CD4-positive, alpha-beta T cell treated with Interleukin-12 subunit alpha and Interleukin-12 subunit beta, for 1 hour (primary cell): Measurements from ENCODE around the gene EMILIN2.
"Not testable (repeated sequence)": the region's sequence is repeated elsewhere in the genome, so short reads cannot be mapped to it uniquely, and the experiment has no call there.

Experiments
- DNase-seq: peaks from one replicate; pipeline ENCODE4 v3.0.0-alpha.2; 2020

The EMILIN2 gene

GRCh38 chr18:2901423-2901985, 54.7 kb downstream of the EMILIN2 start:
- no peak for DNase-seq

- DNase-seq: no peak
Measured at GRCh38 chr18:2902327-2902726, 55.5 kb downstream of the EMILIN2 start.

DNA sequence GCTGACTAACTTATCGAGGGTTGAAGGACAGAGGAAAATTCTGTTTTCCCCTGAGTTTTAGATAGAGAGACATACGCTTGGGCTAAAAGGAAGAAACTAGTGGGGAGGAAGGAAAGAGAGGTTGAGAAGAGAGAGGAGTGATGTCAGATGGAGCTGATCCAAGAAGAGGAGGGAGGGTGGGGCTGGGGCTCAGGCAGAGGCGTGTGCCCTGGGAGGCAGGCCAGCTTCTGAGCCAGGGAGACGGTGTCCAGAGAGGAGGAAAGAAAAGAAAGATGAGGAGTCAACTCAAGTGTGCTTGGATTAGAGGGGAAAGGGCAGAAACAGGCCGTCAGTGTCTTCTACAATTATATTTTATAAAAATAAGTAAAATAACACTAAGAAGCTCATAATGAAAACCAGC, 56.2 kb downstream of the EMILIN2 start:
- no peak for DNase-seq

DNA sequence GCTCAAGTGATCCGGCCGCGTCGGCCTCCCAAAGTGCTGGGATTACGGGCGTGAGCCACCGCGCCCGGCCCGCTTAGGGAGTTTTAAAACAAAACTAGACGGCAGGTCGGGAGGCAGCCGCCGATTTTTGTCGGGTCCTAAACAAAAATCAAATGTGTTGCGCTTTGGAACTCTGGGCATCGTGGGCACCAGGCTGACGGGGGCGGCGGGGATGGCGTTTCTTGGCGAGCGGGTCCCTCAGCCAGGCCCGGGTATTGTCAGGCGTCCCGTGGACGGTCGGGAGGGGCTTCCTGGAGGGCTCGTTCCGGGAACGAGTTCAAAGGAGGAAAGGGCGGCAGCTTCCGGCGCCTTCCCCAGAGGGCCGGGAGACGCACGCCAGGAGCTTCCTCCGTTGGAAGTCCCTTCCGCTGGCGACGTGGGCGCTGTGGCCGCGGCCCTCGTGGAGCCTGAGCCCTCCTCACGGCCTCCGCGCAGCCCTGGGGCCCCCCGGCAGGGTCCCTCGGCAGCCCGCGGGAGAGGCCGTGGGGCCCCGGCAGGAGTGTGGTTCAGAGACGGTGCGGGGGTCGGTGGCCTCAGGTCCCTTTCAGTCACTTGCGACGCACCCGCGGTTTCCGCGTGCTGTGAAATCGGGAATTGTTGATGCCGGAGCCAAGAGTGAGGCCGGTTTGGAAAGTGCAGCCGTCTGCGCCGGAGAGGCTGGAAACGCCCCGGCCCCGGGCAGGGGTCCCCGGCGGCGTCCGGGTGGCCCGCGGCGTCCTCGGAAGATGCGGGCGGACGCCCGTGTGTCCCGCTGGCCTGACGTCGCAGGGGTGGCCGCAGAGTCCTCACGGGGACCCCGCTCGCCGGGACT, 59.3 kb downstream of the EMILIN2 start:
- peak; percentile 44 for DNase-seq

DNA sequence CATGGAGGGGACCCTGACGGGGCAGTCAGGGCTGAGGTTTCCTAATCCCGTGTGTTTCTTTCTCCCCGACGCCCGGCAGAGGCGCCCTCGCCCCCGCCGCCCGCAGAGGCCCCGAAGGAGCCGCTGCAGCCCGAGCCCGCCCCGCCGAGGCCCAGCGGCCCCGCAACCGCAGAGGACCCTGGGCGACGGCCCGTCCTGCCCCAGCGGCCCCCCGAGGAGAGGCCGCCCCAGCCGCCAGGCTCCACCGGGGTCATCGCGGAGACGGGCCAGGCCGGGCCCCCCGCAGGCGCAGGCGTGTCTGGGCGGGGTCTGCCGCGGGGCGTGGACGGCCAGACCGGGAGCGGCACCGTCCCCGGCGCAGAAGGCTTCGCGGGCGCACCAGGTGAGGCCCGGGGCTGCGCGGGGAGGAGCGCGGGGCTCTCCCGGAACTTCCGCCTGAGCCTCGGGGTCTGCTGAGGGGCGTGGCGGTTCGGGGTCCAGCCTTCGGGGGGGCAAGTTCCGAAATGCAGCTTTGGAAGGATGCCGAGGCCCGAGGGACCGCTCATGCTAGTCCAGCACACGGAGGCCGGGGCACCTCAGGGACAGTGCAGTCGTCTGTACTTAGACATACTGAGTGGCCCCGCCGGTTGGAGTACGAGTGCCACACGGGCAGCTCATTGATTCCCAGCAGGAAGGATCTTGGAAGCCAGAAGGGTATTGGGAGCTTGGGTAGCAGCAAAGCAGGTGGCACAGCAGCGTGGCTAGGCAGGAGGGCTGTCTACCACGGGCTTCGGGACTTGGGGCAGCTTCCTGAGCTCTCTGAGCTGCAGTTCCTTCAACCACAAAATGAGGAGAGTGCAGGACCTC, 60.1 kb downstream of the EMILIN2 start:
- peak; percentile 55 for DNase-seq

- no peak for DNase-seq
Measured at GRCh38 chr18:2907550-2908135, 60.8 kb downstream of the EMILIN2 start.

GRCh38 chr18:2908166-2908945, 61.5 kb downstream of the EMILIN2 start:
- no peak for DNase-seq

DNA sequence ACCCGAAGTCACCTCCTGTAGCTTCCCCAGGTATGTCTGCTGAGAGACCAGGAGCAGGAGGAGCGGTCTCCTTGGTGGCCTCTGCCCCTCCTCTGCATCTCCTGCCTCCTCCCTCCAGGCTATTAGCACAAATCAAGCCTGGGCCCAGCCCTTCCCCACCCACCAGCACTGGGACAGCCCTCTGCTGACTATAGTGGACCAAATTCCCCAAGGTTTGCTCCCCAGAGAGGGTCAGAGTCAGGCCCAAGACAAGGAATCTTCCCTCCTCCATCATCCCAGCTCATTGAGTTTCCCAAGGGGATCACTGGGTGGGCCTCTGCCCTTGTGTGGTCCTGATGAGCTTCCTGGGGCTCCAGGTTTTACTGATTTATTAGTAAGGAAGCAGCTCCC, 62.1 kb downstream of the EMILIN2 start:
- no peak for DNase-seq

DNA sequence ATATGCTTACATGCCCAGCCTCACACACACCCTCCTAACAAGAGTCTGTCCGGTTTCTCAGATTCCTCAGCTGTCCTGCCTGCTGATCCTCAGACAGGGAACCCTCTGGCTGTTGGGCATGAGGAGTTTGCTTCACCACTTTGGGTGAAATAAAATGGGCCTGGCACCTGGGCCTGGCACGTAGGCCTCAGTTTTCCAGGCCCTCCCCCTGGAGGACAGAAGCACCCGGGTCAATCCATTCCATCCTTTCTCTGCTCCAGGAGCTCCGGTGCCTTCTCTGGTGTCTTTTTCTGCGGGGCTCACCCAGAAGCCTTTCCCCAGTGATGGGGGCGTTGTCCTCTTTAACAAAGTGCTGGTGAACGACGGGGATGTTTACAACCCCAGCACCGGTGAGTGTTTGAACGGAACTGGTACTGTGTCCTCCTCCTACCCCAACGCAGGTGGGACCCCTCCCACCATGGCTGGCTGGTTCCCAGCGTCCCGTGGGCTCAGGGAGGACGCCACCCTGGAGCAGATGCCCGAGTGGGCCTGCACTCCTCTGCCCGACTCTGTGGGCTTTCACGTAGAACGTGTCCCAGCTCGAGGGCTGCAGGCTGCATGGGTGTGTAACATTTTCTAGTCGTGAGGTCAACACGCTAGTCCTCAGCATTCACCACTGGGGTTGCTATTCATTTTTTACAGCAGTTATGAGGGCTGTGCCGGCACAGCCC, 62.8 kb downstream of the EMILIN2 start:
- DNase-seq: no peak

- DNase-seq: no peak
Measured at GRCh38 chr18:2910261-2910660, 63.5 kb downstream of the EMILIN2 start.

- DNase-seq: no peak
Measured at GRCh38 chr18:2910751-2911425, 64.1 kb downstream of the EMILIN2 start.

GRCh38 chr18:2911533-2911932, 64.7 kb downstream of the EMILIN2 start:
- no peak for DNase-seq

DNA sequence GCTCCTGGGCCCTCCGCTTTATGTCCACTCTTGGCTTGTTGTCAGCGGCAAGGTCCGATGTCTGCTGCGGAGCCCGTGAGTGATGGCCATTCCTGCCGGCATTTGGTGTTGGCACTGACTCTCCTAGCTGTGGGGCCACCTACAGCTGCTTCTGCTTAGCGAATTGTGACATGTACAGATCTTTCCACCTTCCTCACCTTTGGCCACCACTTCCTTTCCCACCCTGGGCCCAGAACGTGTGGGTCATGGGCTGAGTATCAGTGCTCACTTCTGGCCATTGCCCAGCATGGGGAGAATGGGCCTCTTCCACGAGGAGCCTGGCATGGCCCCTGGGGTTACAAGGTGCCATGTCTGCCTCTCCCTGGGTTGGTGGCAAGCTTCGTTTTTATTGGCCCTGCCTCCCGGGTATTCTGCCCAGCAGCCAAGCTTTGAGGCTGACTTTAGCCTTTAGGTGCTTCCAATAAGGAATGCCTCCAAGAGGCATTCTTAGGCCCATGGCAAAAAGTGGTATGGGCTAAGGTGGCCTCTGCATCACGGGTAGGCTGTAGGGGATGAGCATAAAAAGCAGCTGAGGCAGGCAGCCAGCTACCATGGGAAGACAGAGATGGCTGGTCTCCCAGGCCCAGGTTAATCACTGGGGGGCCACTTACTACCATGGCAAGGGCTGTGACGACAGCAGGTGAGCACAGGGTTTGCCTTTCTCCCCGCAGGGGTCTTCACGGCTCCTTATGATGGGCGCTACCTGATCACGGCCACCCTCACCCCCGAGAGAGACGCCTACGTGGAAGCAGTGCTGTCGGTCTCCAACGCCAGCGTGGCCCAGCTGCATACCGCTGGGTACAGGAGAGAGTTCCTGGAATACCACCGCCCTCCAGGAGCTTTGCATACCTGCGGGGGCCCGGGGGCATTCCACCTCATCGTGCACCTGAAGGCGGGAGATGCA, 65.8 kb downstream of the EMILIN2 start:
- no peak for DNase-seq

DNA sequence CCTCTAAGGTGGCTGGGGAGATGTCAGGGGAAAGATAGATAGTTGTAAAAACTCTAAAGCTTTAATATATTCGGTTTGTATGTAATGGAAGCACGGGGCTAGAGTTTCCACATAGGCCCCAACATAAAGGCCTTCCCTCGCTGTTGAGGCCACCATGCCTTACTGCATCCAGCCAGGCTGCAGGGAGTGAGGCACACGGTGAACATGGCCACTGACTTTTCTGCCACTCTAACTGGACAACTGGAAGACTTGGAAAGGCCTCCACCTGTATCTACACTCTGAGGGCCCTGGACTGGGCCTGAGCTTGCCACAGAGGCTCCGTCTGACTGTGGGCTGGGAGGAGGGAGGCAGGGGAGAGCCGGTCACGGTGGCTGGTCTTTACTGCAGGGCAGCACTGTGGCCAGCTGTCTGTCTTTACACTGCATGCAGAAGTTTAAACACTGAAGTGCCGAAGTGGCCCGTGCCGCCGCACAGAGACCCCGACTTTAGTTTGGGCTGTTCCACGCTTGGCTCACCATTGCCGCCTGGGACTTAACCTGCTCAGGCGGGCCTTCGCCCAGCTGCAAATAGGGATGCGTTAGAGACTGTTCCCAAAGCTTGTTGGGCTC, 66.7 kb downstream of the EMILIN2 start:
- DNase-seq: no peak

GRCh38 chr18:2914185-2914880, 67.5 kb downstream of the EMILIN2 start:
- no peak for DNase-seq

- no peak for DNase-seq
Measured at GRCh38 chr18:2914881-2915240, 68.1 kb downstream of the EMILIN2 start.

DNA sequence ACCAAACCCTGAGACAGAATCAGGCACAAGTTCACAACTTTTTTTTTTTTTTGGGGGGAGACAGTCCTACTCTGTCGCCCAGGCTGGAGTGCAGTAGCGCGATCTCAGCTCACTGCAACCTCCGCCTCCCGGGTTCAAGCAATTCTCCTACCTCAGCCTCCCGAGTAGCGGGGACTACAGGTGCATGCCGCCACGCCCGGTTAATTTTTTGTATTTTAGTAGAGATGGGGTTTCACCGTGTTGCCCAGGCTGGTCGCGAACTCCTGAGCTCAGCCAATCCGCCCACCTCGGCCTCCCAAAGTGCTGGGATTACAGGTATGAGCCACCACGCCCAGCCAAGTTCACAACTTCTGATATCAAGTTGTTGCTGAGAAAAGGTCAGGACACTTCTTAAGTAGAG, 68.7 kb downstream of the EMILIN2 start:
- DNase-seq: not testable (repeated sequence)

- no peak for DNase-seq
Measured at GRCh38 chr18:2916184-2916583, 69.4 kb downstream of the EMILIN2 start.
